IMR-90 (cell line): Measurements from ENCODE around the gene ST3GAL5. TPM values are rescaled to one million over a fixed set of nuclear protein-coding genes. Genes with fewer than 3 reads are reported as not detected.

Source experiments
- ATAC-seq: fragments of 200-7000 bp; cut with Tn5 transposase; 2 replicates; pipeline ENCODE4 v1.9.1; 2020; ENCODE audit warnings: low read depth, mild to moderate bottlenecking, moderate library complexity
- BruUV-seq: library from RNA; stranded (reverse); fragments of 400-500 nt; replicated peaks from 2 replicates; lab custom pipeline; 2021; lab: Mats Ljungman, UMichigan
- CTCF ChIA-PET: fragments of 300-600 bp; formaldehyde crosslinking; extraction: SDS; loops from one replicate; lab custom pipeline; 2021; ENCODE audit warnings: antibody characterized with exemption; lab: Yijun Ruan, JAX
- POLR2A ChIA-PET: fragments of 300-600 bp; sonication (Branson Sonifier 250); formaldehyde crosslinking; loops from one replicate; lab custom pipeline; 2022; ENCODE audit warnings: antibody characterized with exemption; ENCODE audit not compliant: unreplicated experiment; lab: Charles Lee
- DNase-seq: peaks from one replicate; pipeline ENCODE4 v3.0.0; 2013
- H2AFZ ChIP-seq: replicated peaks from 2 replicates; pipeline ENCODE3; 2013; ENCODE audit warnings: low read length, mild to moderate bottlenecking; ENCODE audit not compliant: poor library complexity
- H2AK5ac ChIP-seq: 2 replicates; pipeline ENCODE4 v1.6.1; 2013; ENCODE audit warnings: low read depth, low read length, inconsistent platforms
- H2AK9ac ChIP-seq: replicated peaks from 2 replicates; pipeline ENCODE3; 2013; ENCODE audit warnings: mild to moderate bottlenecking, low read depth, low read length, moderate library complexity; ENCODE audit not compliant: poor library complexity
- H2BK120ac ChIP-seq: 2 replicates; pipeline ENCODE4 v1.6.1; 2013; ENCODE audit warnings: low read depth, low read length, inconsistent platforms
- H2BK15ac ChIP-seq: 3 replicates; pipeline ENCODE4 v1.6.1; 2013; ENCODE audit warnings: low read depth, low read length, inconsistent platforms
- H2BK20ac ChIP-seq: 2 replicates; pipeline ENCODE4 v1.6.1; 2013; ENCODE audit warnings: low read depth, mild to moderate bottlenecking, inconsistent platforms, low read length, moderate library complexity
- H2BK5ac ChIP-seq: 2 replicates; pipeline ENCODE4 v1.6.1; 2013; ENCODE audit warnings: mild to moderate bottlenecking, low read depth, low read length, inconsistent platforms; ENCODE audit not compliant: poor library complexity, severe bottlenecking
- H3K14ac ChIP-seq: replicated peaks from 2 replicates; pipeline ENCODE4 v1.6.1; 2013; ENCODE audit warnings: low read depth, low read length, inconsistent platforms
- H3K18ac ChIP-seq: 2 replicates; pipeline ENCODE4 v1.6.1; 2013; ENCODE audit warnings: low read depth, low read length, control low read depth
- H3K23ac ChIP-seq: 2 replicates; pipeline ENCODE4 v1.6.1; 2013; ENCODE audit warnings: low read depth, low read length, inconsistent platforms
- H3K27ac ChIP-seq: 2 replicates; pipeline ENCODE4 v1.5.1; 2013; ENCODE audit warnings: mild to moderate bottlenecking, control low read depth, low read length; ENCODE audit not compliant: insufficient read depth
- H3K27me3 ChIP-seq: 2 replicates; pipeline ENCODE4 v1.6.1; 2013; ENCODE audit warnings: low read length; ENCODE audit not compliant: control insufficient read depth, insufficient read depth
- H3K36me3 ChIP-seq: 2 replicates; pipeline ENCODE4 v1.6.1; 2013; ENCODE audit warnings: low read length, mixed read lengths; ENCODE audit not compliant: control insufficient read depth, insufficient read depth
- H3K4ac ChIP-seq: 2 replicates; pipeline ENCODE4 v1.6.1; 2013; ENCODE audit warnings: low read depth, low read length, inconsistent platforms
- H3K4me1 ChIP-seq: 2 replicates; pipeline ENCODE4 v1.6.1; 2013; ENCODE audit warnings: low read length, mixed read lengths; ENCODE audit not compliant: control insufficient read depth, insufficient read depth
- H3K4me2 ChIP-seq: 2 replicates; pipeline ENCODE4 v1.6.1; 2013; ENCODE audit warnings: low read depth, mild to moderate bottlenecking, control low read depth, low read length, moderate library complexity
- H3K4me3 ChIP-seq: 2 replicates; pipeline ENCODE4 v1.5.1; 2013; ENCODE audit warnings: low read depth, mild to moderate bottlenecking, control low read depth, low read length, moderate library complexity; ENCODE audit not compliant: insufficient read depth
- H3K56ac ChIP-seq: 2 replicates; pipeline ENCODE4 v1.6.1; 2013; ENCODE audit warnings: low read length, inconsistent platforms; ENCODE audit not compliant: insufficient read depth; ENCODE audit errors: extremely low read depth
- H3K79me1 ChIP-seq, 2 experiments: 2 replicates each; pipeline ENCODE4 v1.6.1; 2013; ENCODE audit warnings: low read length in 2 of 2, inconsistent platforms in 1 of 2, low read depth in 1 of 2
- H3K9ac ChIP-seq: 2 replicates; pipeline ENCODE4 v1.6.1; 2013; ENCODE audit warnings: low read depth, low read length, control low read depth
- H3K9me1 ChIP-seq: 2 replicates; pipeline ENCODE4 v1.6.1; 2013; ENCODE audit warnings: low read length, inconsistent platforms; ENCODE audit not compliant: insufficient read depth
- H3K9me3 ChIP-seq: 2 replicates; pipeline ENCODE4 v1.6.1; 2013; ENCODE audit warnings: low read length; ENCODE audit not compliant: control insufficient read depth, insufficient read depth
- H4K20me1 ChIP-seq: 2 replicates; pipeline ENCODE4 v1.6.1; 2013; ENCODE audit warnings: low read length, inconsistent platforms; ENCODE audit not compliant: insufficient read depth
- H4K5ac ChIP-seq: 2 replicates; pipeline ENCODE4 v1.6.1; 2013; ENCODE audit warnings: mild to moderate bottlenecking, low read depth, low read length, control low read depth
- H4K8ac ChIP-seq, 2 experiments: 2 replicates each; pipeline ENCODE4 v1.6.1; 2013; ENCODE audit warnings: low read depth in 2 of 2, low read length in 2 of 2, control low read depth in 1 of 2, inconsistent platforms in 1 of 2
- H4K91ac ChIP-seq: 2 replicates; pipeline ENCODE4 v1.6.1; 2013; ENCODE audit warnings: low read depth, low read length, inconsistent platforms; ENCODE audit not compliant: insufficient read depth
- BHLHE40 ChIP-seq: fragments of 150-350 bp; IDR thresholded peaks from 2 replicates; pipeline ENCODE4 v1.6.1; 2016; ENCODE audit warnings: mild to moderate bottlenecking, low read depth, low read length
- CEBPB ChIP-seq: IDR thresholded peaks from 2 replicates; pipeline ENCODE4 v1.6.1; 2012; ENCODE audit warnings: low read depth, low read length, improper control_type of control experiment
- FOS ChIP-seq: fragments of 150-350 bp; IDR thresholded peaks from 2 replicates; pipeline ENCODE4 v1.6.1; 2016; ENCODE audit warnings: low read depth, low read length
- MAFK ChIP-seq: IDR thresholded peaks from 2 replicates; pipeline ENCODE4 v1.6.1; 2012; ENCODE audit warnings: low read depth, low read length, improper control_type of control experiment
- MAZ ChIP-seq: IDR thresholded peaks from 2 replicates; pipeline ENCODE4 v1.6.1; 2012; ENCODE audit warnings: low read depth, mild to moderate bottlenecking, low read length, improper control_type of control experiment, moderate library complexity, borderline replicate concordance
- NFE2L2 ChIP-seq: fragments of 150-350 bp; IDR thresholded peaks from 2 replicates; pipeline ENCODE4 v1.6.1; 2016; ENCODE audit warnings: low read depth, mild to moderate bottlenecking, low read length
- POLR2A ChIP-seq: IDR thresholded peaks from 2 replicates; pipeline ENCODE4 v1.6.1; 2012; ENCODE audit warnings: mild to moderate bottlenecking, low read depth, low read length
- RCOR1 ChIP-seq: IDR thresholded peaks from 2 replicates; pipeline ENCODE4 v1.6.1; 2012; ENCODE audit warnings: mild to moderate bottlenecking, low read length, improper control_type of control experiment; ENCODE audit not compliant: insufficient replicate concordance
- RFX5 ChIP-seq: IDR thresholded peaks from 2 replicates; pipeline ENCODE4 v1.8.0; 2012; ENCODE audit warnings: low read depth, mild to moderate bottlenecking, low read length, moderate library complexity
- SMC3 ChIP-seq: fragments of 150-350 bp; IDR thresholded peaks from 2 replicates; pipeline ENCODE4 v1.6.1; 2016; ENCODE audit warnings: low read depth, mild to moderate bottlenecking, antibody characterized with exemption, low read length, moderate library complexity
- USF2 ChIP-seq: fragments of 150-350 bp; IDR thresholded peaks from 2 replicates; pipeline ENCODE4 v1.6.1; 2017; ENCODE audit warnings: mild to moderate bottlenecking, antibody characterized with exemption, low read length, low read depth
- WGBS, 2 experiments: methylation state at CpG; one replicate each; pipeline versions ENCODE4 v1.1.5 to v1.1.7; 2013; ENCODE audit warnings: missing lambda C conversion rate in 2 of 2; ENCODE audit not compliant: insufficient read length in 1 of 2; ENCODE audit errors: extremely low coverage in 2 of 2; 5-methylcytosine and 5-hydroxymethylcytosine counted together
- dilution Hi-C: fragments of 300-500 bp; cut with HindIII; formaldehyde crosslinking; loops from one replicate; pipeline ENCODE4 v1.14.3; 2018; ENCODE audit warnings: low sequenced_read_pairs; ENCODE audit not compliant: unreplicated experiment
- in situ Hi-C: fragments of 300-500 bp; cut with MboI; formaldehyde crosslinking; loops from 3 replicates; pipeline ENCODE4 v1.14.3; 2019; ENCODE audit warnings: low sequenced_read_pairs, inconsistent platforms, mixed read lengths
- intact Hi-C: fragments of 100-400 bp; cut with micrococcal nuclease; formaldehyde crosslinking; loops from 2 replicates; pipeline ENCODE4 v1.10.0; 2022
- polyA plus RNA-seq, 3 experiments: library from polyadenylated mRNA; depleted of rRNA; stranded (reverse); fragments of >200 nt; gene quantifications; 2 replicates each; pipeline ENCODE4 v1.2.3, GENCODE V29; 2012; ENCODE audit warnings: low replicate concordance in 1 of 3
- total RNA-seq: library from RNA; depleted of rRNA; stranded (reverse); fragments of >200 nt; gene quantifications from 2 replicates; pipeline ENCODE4 v1.2.3, GENCODE V29; 2012
- TF ChIP-seq, protein P1 (sequence below): fragments of 150-350 bp; IDR thresholded peaks from 2 replicates; pipeline ENCODE4 v1.6.1; 2016; ENCODE audit warnings: low read depth, mild to moderate bottlenecking, low read length, moderate library complexity, borderline replicate concordance
- TF ChIP-seq, protein P2 (sequence below): conservative IDR thresholded peaks from 2 replicates; pipeline ENCODE4 v1.5.1; 2012; ENCODE audit warnings: mild to moderate bottlenecking, low read depth, low read length, improper control_type of control experiment

ST3GAL5 gene
- total and polyA plus RNA-seq, 2 of the 4 experiments (the other 2 are of a cell fraction) = 16.8 to 21.0 TPM

DNA sequence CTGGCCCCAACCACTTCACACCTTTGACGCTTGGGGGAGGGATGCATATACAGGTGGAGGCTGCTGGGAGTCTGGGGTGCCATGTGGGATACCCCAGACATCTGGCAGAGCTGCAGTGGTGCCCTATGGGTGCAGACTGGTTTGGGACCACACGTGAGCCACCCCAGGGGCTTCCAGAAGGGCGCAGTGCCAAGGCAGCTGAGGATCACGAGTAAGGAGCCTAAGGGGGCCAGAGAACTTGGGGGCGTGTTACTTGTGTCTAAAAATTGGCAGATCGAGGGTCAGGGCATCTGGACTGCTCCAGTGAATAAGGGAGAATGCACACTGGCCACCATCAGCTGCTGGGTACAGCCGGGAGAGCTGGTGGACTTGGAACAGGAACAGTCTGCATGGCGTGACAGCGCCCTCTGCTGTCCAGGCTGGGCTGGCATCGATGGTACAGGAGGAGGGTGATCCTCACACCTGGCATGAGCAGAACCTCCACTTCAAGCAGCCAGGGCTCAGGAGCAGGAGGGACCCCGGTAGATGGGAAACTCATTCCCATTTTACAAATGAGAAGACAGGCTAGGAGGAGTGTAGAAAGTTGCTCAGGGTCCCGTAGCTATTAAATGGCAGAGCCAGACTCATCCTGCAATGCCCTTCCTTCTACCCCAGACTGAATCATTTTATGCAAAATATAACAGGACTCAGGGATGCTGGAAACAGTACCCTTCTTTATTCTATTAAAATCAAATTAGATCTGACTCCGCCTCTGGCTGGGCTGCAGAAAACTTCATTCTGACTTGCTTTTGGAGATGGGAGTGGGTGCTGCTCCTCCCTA, 74.6 kb downstream of the ST3GAL5 start:
- Histone ChIP-seq H3K56ac (no peak overlapping the region), H3K36me3 (no peaks in the 10 kb centered on the region), H2BK15ac (no peak overlapping the region), H3K4me2 (no peak overlapping the region), H4K8ac (0 out of 4 replicates have a peak overlapping the region, but pooled peaks of 1 of the 2 experiments have one; percentile 22), H2AFZ (peak overlapping the region; percentile 78), H3K18ac (no peak overlapping the region), H3K27ac (no peak overlapping the region), H3K23ac (no peak overlapping the region), H3K79me1 (peaks cover 0 to 5% of the 10 kb centered on the region in 2 experiments; a peak in 1 of 4 replicates), H4K20me1 (no peaks in the 10 kb centered on the region), H3K14ac (no peak overlapping the region), H2BK20ac (no peak overlapping the region), H3K9me3 (no peaks in the 10 kb centered on the region), H3K9me1 (peaks cover 12% of the 10 kb centered on the region), H3K4me3 (no peak overlapping the region), H3K27me3 (peaks cover 2% of the 10 kb centered on the region; the same call in 1 of the 2 replicates), H3K4me1 (peaks cover 16% of the 10 kb centered on the region), H2AK9ac (peak overlapping the region; percentile 82), H3K9ac (no peak overlapping the region), H2BK120ac (peak overlapping the region; percentile 58), H4K5ac (no peak overlapping the region), H3K4ac (peak overlapping the region; percentile 49; the same call in 1 of the 2 replicates), H2BK5ac (no peak overlapping the region), H4K91ac (no peak overlapping the region; the same call in 1 of the 2 replicates), H2AK5ac (peak overlapping the region; percentile 59; the same call in 1 of the 2 replicates)
- 22% methylated on average over 3 of the region's 13 CpGs; no CpG with 5 or more reads in 1 of the 2 experiments for WGBS, 2 experiments
- peak; percentile 96 for ATAC-seq
- intact Hi-C loops (loop anchor here (1.0 kb wide), 3 partner anchors 64 to 166 kb away; no protein-coding TSS in a partner anchor), in situ Hi-C loops (loop anchor here (5.0 kb wide), 2 partner anchors 77 to 177 kb away; no protein-coding TSS in a partner anchor), dilution Hi-C loops (no loop called here)
- ChIA-PET CTCF (interaction anchor here (0.6 to 4.4 kb wide), 13 partner anchors 44 to 223 kb away, joined by 3 to 33 read pairs (median 4); partner anchors contain the start of gene ATOH8), POLR2A (no interaction called here)
- no TSS peak for BruUV-seq
- DNase-seq = peak; percentile 83
- 0 out of 2 replicates have a peak, but pooled peaks have one; percentile 44 for TF ChIP-seq MAZ
- TF ChIP-seq, protein P1, sequence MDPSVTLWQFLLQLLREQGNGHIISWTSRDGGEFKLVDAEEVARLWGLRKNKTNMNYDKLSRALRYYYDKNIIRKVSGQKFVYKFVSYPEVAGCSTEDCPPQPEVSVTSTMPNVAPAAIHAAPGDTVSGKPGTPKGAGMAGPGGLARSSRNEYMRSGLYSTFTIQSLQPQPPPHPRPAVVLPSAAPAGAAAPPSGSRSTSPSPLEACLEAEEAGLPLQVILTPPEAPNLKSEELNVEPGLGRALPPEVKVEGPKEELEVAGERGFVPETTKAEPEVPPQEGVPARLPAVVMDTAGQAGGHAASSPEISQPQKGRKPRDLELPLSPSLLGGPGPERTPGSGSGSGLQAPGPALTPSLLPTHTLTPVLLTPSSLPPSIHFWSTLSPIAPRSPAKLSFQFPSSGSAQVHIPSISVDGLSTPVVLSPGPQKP = no peak
- no peak for TF ChIP-seq NFE2L2
- TF ChIP-seq RCOR1 = no peak
- TF ChIP-seq MAFK = no peak
- no peak for TF ChIP-seq USF2
- no peak for TF ChIP-seq BHLHE40
- peak; percentile 51 for TF ChIP-seq POLR2A
- no peak for TF ChIP-seq RFX5
- TF ChIP-seq FOS = no peak
- no peak for TF ChIP-seq CEBPB
- TF ChIP-seq, protein P2, sequence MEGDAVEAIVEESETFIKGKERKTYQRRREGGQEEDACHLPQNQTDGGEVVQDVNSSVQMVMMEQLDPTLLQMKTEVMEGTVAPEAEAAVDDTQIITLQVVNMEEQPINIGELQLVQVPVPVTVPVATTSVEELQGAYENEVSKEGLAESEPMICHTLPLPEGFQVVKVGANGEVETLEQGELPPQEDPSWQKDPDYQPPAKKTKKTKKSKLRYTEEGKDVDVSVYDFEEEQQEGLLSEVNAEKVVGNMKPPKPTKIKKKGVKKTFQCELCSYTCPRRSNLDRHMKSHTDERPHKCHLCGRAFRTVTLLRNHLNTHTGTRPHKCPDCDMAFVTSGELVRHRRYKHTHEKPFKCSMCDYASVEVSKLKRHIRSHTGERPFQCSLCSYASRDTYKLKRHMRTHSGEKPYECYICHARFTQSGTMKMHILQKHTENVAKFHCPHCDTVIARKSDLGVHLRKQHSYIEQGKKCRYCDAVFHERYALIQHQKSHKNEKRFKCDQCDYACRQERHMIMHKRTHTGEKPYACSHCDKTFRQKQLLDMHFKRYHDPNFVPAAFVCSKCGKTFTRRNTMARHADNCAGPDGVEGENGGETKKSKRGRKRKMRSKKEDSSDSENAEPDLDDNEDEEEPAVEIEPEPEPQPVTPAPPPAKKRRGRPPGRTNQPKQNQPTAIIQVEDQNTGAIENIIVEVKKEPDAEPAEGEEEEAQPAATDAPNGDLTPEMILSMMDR = peak; percentile 98
- peak; percentile 100 for TF ChIP-seq SMC3
